ENCODE measurements around the gene CHEK2. TPM values are rescaled to one million over a fixed set of nuclear protein-coding genes. Genes with fewer than 3 reads are reported as not detected.
"Not testable (repeated sequence)": the region's sequence is repeated elsewhere in the genome, so short reads cannot be mapped to it uniquely, and the experiment has no call there.

CHEK2 gene
- total RNA-seq, 1 donor from 2014 or later: 3.0 TPM

DNA sequence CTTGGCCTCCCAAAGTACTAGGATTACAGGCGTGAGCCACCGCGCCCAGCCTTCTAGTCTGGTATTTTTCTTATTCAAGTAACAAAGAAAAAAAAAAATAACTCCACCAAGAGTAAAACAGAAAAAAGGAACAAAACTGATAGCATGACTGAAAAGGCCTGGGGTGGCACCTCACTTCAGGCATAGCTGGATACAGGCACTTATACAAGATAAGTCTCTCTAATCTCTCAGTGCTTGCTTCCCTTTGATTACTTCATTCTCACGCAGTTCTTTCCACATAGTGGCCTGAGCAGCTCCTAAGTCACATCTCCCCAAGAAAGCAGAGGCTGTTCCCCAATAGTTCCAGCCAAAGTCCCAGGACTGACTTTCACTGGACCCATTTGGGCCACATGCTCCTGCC is 58.7 kb downstream of the CHEK2 start:
- not testable (repeated sequence) for DNase-seq

DNA sequence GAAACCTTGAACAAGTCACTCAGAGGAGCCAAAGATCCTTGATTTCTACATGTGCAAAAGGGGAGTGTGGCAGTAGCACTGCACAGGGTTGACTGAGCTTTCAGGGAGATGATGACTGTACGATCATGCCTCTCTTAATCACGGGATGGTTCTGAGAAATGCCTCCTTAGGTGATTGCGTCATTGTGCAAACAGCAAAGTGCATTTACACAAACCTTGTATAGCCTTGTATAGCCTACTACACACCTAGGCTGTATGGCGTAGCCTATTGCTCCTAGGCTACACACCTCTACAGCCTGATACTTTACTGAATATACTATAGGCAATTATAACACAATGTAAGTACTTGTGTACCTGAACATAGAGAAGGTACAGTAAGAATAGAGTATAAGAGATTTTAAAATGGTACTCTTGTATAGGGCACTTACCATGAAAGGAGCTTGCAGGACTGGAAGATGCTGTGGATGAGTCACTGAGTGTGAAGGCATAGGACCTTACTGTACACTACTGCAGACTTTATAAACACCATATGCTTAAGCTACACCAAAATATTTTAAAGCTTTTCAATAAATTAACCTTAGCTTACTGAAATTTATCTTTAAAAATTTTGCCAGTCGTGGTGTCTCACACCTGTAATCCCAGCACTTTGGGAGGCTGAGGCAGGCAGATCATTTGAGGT is 60.7 kb downstream of the CHEK2 start:
- not testable (repeated sequence) for DNase-seq

DNA sequence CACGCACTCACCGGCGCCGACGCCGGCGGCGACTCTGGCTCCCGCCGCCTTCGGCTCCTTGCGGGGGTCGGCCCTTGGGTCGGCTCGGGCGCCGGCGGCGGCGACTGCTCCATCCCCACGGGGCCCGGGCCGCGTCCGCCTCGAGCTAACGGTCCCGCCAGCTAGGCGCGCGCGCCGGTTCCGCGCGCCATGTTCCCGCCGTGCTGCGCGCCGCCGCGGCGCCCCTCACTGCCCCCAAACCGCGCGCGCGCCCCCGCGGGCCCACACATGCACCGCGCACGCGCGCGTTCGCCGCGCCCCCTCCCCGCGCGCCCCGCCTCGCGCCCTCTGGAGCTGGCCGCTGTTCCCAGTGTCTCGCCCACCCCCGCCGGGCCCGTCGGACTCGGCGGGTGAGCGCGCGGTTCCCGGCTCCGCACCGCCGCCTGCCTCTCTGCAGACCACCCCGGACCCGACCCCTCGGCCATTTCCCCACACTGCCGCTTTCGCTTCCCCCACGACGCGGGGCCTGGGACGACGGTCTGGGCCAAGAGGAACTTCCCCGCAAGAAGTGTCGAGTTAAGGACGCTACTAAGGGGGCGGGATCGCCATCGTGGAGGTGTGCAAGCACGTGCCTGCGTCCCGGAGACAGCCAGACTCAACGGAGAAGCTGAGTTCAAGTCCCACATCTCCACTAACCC is 61.9 kb downstream of the CHEK2 start, which contains the start of gene TTC28:
TTC28 (minus strand) TSS at position 230 of the 677 bp plus-strand sequence; CDS start at position 113, 117 bp downstream.
- peak; percentile 57 for DNase-seq

DNA sequence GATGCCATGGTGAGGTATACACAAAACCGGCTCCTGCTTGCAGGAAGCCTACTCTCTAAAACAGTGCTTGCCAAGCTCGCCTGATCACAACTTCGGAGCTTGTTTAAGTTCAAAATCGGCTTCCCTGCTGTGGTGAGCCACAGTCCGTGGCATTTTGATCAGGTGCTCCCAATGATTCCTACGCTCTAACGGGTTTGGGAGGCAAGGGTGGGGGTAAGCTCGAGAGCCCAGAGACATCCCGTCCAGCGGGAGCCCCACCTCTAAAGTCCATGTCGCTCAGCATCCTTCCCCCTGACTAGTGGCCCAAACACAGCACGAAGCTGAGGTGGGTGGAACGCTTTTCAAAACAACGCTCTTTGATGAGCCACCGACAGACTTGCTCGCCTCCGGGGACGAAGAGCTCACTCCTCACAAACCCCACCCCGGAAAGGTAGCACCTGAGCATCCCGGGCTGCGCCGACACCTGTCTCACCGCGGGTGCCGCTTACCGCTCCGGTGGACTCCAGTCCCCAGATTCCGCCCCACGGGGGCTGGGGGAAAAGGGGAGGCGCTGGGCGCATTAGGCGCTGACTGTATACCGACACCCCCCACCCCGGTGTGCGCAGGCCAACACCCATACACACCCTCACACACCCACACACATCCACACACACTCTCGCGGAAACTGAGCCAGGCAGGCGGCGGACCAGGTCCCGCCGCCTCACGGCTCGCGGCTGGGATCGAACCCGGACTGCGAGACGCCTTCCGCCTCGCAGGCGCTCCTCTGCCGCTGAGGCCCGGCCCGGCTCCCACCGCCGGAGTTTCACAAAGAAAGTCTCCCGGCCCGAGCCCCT is 62.6 kb downstream of the CHEK2 start:
- not testable (repeated sequence) for DNase-seq

DNA sequence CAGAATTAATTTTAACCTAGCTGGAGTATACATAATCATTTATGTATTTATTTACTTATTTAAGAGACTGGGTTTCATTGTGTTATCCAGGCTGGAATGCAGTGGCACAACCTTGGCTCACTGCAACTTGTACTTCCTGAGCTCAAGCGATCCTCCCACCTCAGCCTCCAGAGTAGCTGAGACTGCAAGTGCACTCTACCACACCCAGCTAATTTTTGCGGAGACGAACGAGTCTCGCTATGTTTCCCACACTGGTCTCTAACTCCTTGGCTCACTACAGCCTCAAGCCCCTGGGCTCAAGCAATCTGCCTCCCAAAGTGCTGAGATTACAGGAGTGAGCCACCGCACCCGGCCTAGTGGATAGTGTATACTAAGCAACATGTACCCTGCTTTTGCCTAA is 63.5 kb downstream of the CHEK2 start:
- not testable (repeated sequence) for DNase-seq

DNA sequence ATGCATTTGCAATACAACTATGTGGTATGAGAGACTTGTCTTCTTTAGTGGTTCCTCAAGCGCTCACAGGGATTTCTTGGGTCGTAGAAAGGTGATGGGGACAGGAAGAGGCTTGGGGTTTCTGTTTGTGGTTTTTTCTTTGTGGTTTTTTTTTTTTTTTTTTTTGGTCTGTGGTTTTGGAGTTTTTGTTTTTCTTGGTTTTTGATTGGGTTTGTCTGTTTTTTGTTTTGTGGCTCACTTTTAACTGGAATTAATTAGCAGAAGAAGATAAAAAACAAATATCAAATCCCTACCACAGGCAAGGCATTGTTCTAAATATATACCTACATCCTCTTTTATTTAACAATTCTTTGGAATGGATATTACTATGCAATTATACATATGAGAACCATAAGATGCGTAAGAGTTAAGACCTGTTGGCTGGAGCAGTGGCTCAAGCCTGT is 67.5 kb downstream of the CHEK2 start:
- no peak for DNase-seq

DNA sequence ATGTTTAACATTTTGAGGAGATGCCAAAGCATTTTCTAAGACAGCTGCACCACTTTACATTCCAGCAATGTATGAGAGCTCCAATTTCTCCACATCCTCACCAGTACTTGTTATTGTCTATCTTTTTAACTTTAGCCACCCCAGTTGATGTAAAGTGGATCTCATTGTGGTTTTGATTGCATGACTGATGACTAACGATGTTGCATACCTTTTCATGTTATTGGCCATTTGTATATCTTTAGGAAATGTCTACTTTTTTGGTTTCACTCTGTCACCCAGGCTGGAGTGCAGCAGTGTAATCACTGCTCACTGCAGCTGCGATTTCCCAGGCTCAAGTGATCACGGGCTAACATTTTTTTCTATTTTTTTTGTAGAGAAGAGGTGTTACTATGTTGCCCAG is 70.9 kb downstream of the CHEK2 start:
- DNase-seq: no peak

DNA sequence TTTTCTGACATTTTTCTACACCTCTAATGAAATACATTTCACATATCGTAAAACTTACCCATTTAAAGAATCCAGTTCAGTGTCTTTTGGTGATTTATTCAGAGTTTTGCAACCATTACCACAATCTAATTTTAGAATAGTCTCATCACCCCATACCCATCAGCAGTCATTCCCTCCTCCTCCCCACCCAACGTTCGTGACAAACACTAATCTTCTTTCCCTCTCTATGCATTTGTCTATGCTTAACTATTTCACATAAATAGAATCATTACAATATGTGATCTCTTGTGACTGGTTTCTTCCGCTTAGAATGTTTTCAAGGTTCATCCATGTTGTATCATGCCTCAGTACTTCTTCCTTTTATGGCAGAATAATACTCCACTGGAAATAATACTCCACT is 71.5 kb downstream of the CHEK2 start:
- no peak for DNase-seq

DNA sequence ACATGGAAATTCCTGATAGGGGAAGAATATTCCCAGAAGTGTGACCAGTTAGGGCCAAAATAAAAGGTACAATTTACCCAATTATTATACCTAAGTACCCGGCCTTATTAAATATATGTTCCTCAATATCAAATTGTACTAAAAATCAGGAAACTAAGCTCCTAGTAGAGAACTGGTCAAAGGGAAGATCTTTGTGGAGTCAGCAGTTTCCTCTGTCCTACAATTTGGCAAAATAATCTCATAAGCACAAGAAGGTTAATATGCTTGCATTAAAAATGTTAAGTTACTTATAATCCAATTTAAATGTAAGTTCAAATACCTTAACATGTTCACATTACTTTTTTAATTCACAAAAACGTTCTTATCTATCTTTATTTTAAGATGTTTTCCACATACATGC is 72.2 kb downstream of the CHEK2 start:
- no peak for DNase-seq

DNA sequence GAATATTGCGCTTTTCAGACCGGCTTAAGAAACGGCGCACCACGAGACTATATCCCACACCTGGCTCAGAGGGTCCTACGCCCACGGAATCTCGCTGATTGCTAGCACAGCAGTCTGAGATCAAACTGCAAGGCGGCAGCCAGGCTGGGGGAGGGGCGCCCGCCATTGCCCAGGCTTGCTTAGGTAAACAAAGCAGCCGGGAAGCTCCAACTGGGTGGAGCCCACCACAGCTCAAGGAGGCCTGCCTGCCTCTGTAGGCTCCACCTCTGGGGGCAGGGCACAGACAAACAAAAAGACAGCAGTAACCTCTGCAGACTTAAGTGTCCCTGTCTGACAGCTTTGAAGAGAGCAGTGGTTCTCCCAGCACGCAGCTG is 78.1 kb downstream of the CHEK2 start:
- DNase-seq: not testable (repeated sequence)

DNA sequence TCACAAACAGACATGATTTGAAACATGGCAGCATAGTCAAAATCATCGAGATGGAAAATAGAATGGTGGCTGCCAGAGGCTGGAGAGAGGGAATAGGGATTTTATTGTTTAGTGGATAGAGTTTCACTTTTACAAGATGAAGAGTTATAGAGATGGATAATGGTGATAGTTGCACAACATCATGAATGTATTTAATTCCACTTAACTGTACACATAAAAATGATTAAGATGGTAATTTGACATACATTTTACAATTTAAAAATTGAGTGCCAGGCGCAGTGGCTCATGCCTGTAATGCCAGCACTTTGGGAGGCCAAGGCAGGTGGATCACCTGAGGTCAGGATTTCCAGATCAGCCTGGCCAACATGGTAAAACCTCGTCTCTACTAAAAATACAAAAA is 83.2 kb downstream of the CHEK2 start:
- DNase-seq: no peak

DNA sequence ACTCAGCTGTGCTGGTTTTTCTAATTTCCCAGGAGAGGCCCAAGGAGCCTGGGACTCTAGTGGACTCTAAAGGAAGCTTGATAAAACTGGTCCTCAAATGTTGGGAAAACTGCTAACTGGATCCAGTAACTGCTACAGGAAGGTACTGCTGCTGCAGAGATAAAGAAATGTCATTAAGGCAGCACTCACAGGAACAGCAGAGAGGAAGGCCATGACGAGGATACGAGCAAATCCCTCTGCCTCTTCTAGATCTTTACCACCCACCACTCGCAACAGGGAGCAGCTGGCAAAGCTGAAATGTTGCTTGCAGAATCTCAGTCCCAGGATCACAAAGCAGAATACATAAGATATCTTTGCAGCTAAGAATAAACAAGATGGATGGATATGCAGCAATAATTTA is 85.4 kb downstream of the CHEK2 start:
- no peak for DNase-seq

DNA sequence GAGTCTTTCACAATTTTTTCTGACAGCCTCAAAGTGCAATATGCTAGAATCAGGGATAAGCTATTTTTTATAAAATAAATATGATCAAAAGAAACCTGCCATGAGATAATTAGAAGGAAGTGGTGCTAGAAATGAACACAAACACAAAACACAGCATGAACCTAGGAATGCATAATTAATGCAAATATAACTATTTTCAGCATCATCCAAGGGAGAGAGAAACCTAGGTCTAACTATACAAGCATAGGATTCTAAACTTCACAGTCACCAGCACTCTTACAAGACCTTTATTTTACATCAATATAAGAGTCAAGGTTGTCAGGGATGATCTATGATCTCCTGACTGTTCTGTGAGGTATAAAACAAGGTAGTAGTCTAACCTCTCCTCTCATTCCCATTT is 91.2 kb downstream of the CHEK2 start:
- DNase-seq: no peak

DNA sequence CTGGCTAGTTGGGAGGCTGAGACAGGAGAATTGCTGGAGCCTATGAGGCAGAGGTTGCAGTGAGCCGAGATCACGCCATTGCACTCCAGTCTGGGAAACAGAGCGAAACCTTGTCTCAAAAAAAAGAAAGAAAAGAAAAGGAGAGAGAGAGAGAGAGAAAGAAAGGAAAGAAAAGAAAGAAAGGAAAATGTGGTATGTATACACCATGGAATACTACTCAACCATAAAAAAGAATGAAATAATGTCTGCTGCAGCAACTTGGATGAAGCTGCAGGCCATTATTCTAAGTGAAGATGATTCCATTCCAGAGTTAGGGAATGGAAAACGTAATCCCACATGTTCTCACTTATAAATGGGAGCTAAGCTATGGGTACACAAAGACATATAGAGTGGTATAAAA is 92.8 kb downstream of the CHEK2 start:
- DNase-seq: no peak

DNA sequence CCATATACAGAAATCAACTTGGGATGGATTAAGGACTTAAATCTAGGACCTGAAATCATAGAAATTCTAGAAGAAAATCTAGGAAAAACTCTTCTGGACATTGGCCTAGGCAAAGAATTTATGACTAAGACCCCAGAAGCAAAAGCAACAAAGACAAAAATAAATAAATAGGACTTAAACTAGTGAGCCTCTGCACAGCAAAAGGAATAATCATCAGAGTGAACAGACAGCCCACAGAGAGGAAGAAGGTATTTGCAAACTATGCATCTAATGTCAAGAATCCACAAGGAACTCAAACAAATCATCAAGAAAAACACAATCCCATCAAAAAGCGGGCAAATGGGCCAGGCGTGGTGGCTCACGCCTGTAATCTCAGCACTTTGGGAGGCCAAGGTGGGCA is 94.4 kb downstream of the CHEK2 start:
- no peak for DNase-seq

DNA sequence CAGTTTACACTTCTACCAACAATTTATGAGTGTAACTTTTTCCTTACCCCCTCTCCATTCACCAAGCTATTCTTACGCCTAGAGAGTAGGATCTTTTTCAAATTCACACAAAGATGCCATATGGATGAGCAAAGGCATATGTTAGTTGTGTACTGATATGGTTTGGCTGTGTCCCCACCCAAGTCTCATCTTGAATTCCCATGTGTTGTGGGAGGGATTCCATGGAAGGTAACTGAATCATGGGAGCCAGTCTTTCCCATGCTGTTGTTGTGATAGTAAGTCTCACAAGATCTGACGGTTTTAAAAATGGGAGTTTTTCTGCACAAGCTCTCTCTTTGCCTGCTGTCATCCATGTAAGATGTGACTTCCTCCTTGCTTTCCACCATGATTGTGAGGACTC is 102.3 kb downstream of the CHEK2 start:
- no peak for DNase-seq

Small RNA genes lying within 50 kb of the gene (small RNA-seq; reads per million reads assigned to genes)
- not detected for gene RN7SL162P

Other genes starting within 250 kb of the CHEK2 start
- 157 TPM for gene TTC28, start 62.0 kb downstream of the CHEK2 start, total RNA-seq
- 5.0 TPM for gene HSCB, start 219 bp upstream of the CHEK2 start, total RNA-seq
- gene CCDC117, start 30.9 kb upstream of the CHEK2 start, total RNA-seq: 28.9 TPM
- 41.3 TPM for gene XBP1, start 58.7 kb upstream of the CHEK2 start, total RNA-seq
- 8.1 TPM for gene ZNRF3, start 141.8 kb upstream of the CHEK2 start, total RNA-seq

Data from occipital lobe (tissue), 3 donors.